IMR-90 (cell line): Measurements from ENCODE around the gene NBPF3. TPM values are rescaled to one million over a fixed set of nuclear protein-coding genes. Genes with fewer than 3 reads are reported as not detected.

ENCODE experiments used
- ATAC-seq: fragments of 200-7000 bp; cut with Tn5 transposase; 2 replicates; pipeline ENCODE4 v1.9.1; 2020; ENCODE audit warnings: low read depth, mild to moderate bottlenecking, moderate library complexity
- BruUV-seq: library from RNA; stranded (reverse); fragments of 400-500 nt; replicated peaks from 2 replicates; lab custom pipeline; 2021; lab: Mats Ljungman, UMichigan
- CTCF ChIA-PET: fragments of 300-600 bp; formaldehyde crosslinking; extraction: SDS; loops from one replicate; lab custom pipeline; 2021; ENCODE audit warnings: antibody characterized with exemption; lab: Yijun Ruan, JAX
- POLR2A ChIA-PET: fragments of 300-600 bp; sonication (Branson Sonifier 250); formaldehyde crosslinking; loops from one replicate; lab custom pipeline; 2022; ENCODE audit warnings: antibody characterized with exemption; ENCODE audit not compliant: unreplicated experiment; lab: Charles Lee
- DNase-seq: peaks from one replicate; pipeline ENCODE4 v3.0.0; 2013
- H2AFZ ChIP-seq: replicated peaks from 2 replicates; pipeline ENCODE3; 2013; ENCODE audit warnings: low read length, mild to moderate bottlenecking; ENCODE audit not compliant: poor library complexity
- H2AK5ac ChIP-seq: 2 replicates; pipeline ENCODE4 v1.6.1; 2013; ENCODE audit warnings: low read depth, low read length, inconsistent platforms
- H2AK9ac ChIP-seq: replicated peaks from 2 replicates; pipeline ENCODE3; 2013; ENCODE audit warnings: mild to moderate bottlenecking, low read depth, low read length, moderate library complexity; ENCODE audit not compliant: poor library complexity
- H2BK120ac ChIP-seq: 2 replicates; pipeline ENCODE4 v1.6.1; 2013; ENCODE audit warnings: low read depth, low read length, inconsistent platforms
- H2BK15ac ChIP-seq: 3 replicates; pipeline ENCODE4 v1.6.1; 2013; ENCODE audit warnings: low read depth, low read length, inconsistent platforms
- H2BK20ac ChIP-seq: 2 replicates; pipeline ENCODE4 v1.6.1; 2013; ENCODE audit warnings: low read depth, mild to moderate bottlenecking, inconsistent platforms, low read length, moderate library complexity
- H2BK5ac ChIP-seq: 2 replicates; pipeline ENCODE4 v1.6.1; 2013; ENCODE audit warnings: mild to moderate bottlenecking, low read depth, low read length, inconsistent platforms; ENCODE audit not compliant: poor library complexity, severe bottlenecking
- H3K14ac ChIP-seq: replicated peaks from 2 replicates; pipeline ENCODE4 v1.6.1; 2013; ENCODE audit warnings: low read depth, low read length, inconsistent platforms
- H3K18ac ChIP-seq: 2 replicates; pipeline ENCODE4 v1.6.1; 2013; ENCODE audit warnings: low read depth, low read length, control low read depth
- H3K23ac ChIP-seq: 2 replicates; pipeline ENCODE4 v1.6.1; 2013; ENCODE audit warnings: low read depth, low read length, inconsistent platforms
- H3K27ac ChIP-seq: 2 replicates; pipeline ENCODE4 v1.5.1; 2013; ENCODE audit warnings: mild to moderate bottlenecking, control low read depth, low read length; ENCODE audit not compliant: insufficient read depth
- H3K27me3 ChIP-seq: 2 replicates; pipeline ENCODE4 v1.6.1; 2013; ENCODE audit warnings: low read length; ENCODE audit not compliant: control insufficient read depth, insufficient read depth
- H3K36me3 ChIP-seq: 2 replicates; pipeline ENCODE4 v1.6.1; 2013; ENCODE audit warnings: low read length, mixed read lengths; ENCODE audit not compliant: control insufficient read depth, insufficient read depth
- H3K4ac ChIP-seq: 2 replicates; pipeline ENCODE4 v1.6.1; 2013; ENCODE audit warnings: low read depth, low read length, inconsistent platforms
- H3K4me1 ChIP-seq: 2 replicates; pipeline ENCODE4 v1.6.1; 2013; ENCODE audit warnings: low read length, mixed read lengths; ENCODE audit not compliant: control insufficient read depth, insufficient read depth
- H3K4me2 ChIP-seq: 2 replicates; pipeline ENCODE4 v1.6.1; 2013; ENCODE audit warnings: low read depth, mild to moderate bottlenecking, control low read depth, low read length, moderate library complexity
- H3K4me3 ChIP-seq: 2 replicates; pipeline ENCODE4 v1.5.1; 2013; ENCODE audit warnings: low read depth, mild to moderate bottlenecking, control low read depth, low read length, moderate library complexity; ENCODE audit not compliant: insufficient read depth
- H3K56ac ChIP-seq: 2 replicates; pipeline ENCODE4 v1.6.1; 2013; ENCODE audit warnings: low read length, inconsistent platforms; ENCODE audit not compliant: insufficient read depth; ENCODE audit errors: extremely low read depth
- H3K79me1 ChIP-seq, 2 experiments: 2 replicates each; pipeline ENCODE4 v1.6.1; 2013; ENCODE audit warnings: low read length in 2 of 2, inconsistent platforms in 1 of 2, low read depth in 1 of 2
- H3K9ac ChIP-seq: 2 replicates; pipeline ENCODE4 v1.6.1; 2013; ENCODE audit warnings: low read depth, low read length, control low read depth
- H3K9me1 ChIP-seq: 2 replicates; pipeline ENCODE4 v1.6.1; 2013; ENCODE audit warnings: low read length, inconsistent platforms; ENCODE audit not compliant: insufficient read depth
- H3K9me3 ChIP-seq: 2 replicates; pipeline ENCODE4 v1.6.1; 2013; ENCODE audit warnings: low read length; ENCODE audit not compliant: control insufficient read depth, insufficient read depth
- H4K20me1 ChIP-seq: 2 replicates; pipeline ENCODE4 v1.6.1; 2013; ENCODE audit warnings: low read length, inconsistent platforms; ENCODE audit not compliant: insufficient read depth
- H4K5ac ChIP-seq: 2 replicates; pipeline ENCODE4 v1.6.1; 2013; ENCODE audit warnings: mild to moderate bottlenecking, low read depth, low read length, control low read depth
- H4K8ac ChIP-seq, 2 experiments: 2 replicates each; pipeline ENCODE4 v1.6.1; 2013; ENCODE audit warnings: low read depth in 2 of 2, low read length in 2 of 2, control low read depth in 1 of 2, inconsistent platforms in 1 of 2
- H4K91ac ChIP-seq: 2 replicates; pipeline ENCODE4 v1.6.1; 2013; ENCODE audit warnings: low read depth, low read length, inconsistent platforms; ENCODE audit not compliant: insufficient read depth
- BHLHE40 ChIP-seq: fragments of 150-350 bp; IDR thresholded peaks from 2 replicates; pipeline ENCODE4 v1.6.1; 2016; ENCODE audit warnings: mild to moderate bottlenecking, low read depth, low read length
- CEBPB ChIP-seq: IDR thresholded peaks from 2 replicates; pipeline ENCODE4 v1.6.1; 2012; ENCODE audit warnings: low read depth, low read length, improper control_type of control experiment
- POLR2A ChIP-seq: IDR thresholded peaks from 2 replicates; pipeline ENCODE4 v1.6.1; 2012; ENCODE audit warnings: mild to moderate bottlenecking, low read depth, low read length
- RAD21 ChIP-seq: IDR thresholded peaks from 2 replicates; pipeline ENCODE4 v1.6.1; 2012; ENCODE audit warnings: low read length, improper control_type of control experiment
- SMC3 ChIP-seq: fragments of 150-350 bp; IDR thresholded peaks from 2 replicates; pipeline ENCODE4 v1.6.1; 2016; ENCODE audit warnings: low read depth, mild to moderate bottlenecking, antibody characterized with exemption, low read length, moderate library complexity
- WGBS, 2 experiments: methylation state at CpG; one replicate each; pipeline versions ENCODE4 v1.1.5 to v1.1.7; 2013; ENCODE audit warnings: missing lambda C conversion rate in 2 of 2; ENCODE audit not compliant: insufficient read length in 1 of 2; ENCODE audit errors: extremely low coverage in 2 of 2; 5-methylcytosine and 5-hydroxymethylcytosine counted together
- dilution Hi-C: fragments of 300-500 bp; cut with HindIII; formaldehyde crosslinking; loops from one replicate; pipeline ENCODE4 v1.14.3; 2018; ENCODE audit warnings: low sequenced_read_pairs; ENCODE audit not compliant: unreplicated experiment
- in situ Hi-C: fragments of 300-500 bp; cut with MboI; formaldehyde crosslinking; loops from 3 replicates; pipeline ENCODE4 v1.14.3; 2019; ENCODE audit warnings: low sequenced_read_pairs, inconsistent platforms, mixed read lengths
- intact Hi-C: fragments of 100-400 bp; cut with micrococcal nuclease; formaldehyde crosslinking; loops from 2 replicates; pipeline ENCODE4 v1.10.0; 2022
- polyA plus RNA-seq, 3 experiments: library from polyadenylated mRNA; depleted of rRNA; stranded (reverse); fragments of >200 nt; gene quantifications; 2 replicates each; pipeline ENCODE4 v1.2.3, GENCODE V29; 2012; ENCODE audit warnings: low replicate concordance in 1 of 3
- total RNA-seq: library from RNA; depleted of rRNA; stranded (reverse); fragments of >200 nt; gene quantifications from 2 replicates; pipeline ENCODE4 v1.2.3, GENCODE V29; 2012
- TF ChIP-seq, protein P1 (sequence below): fragments of 150-350 bp; IDR thresholded peaks from 2 replicates; pipeline ENCODE4 v1.6.1; 2017; ENCODE audit warnings: mild to moderate bottlenecking, antibody characterized with exemption, low read length, low read depth
- TF ChIP-seq, protein P2 (sequence below): fragments of 150-350 bp; IDR thresholded peaks from 2 replicates; pipeline ENCODE4 v1.6.1; 2016; ENCODE audit warnings: low read depth, mild to moderate bottlenecking, low read length, moderate library complexity, borderline replicate concordance

Gene NBPF3
- total and polyA plus RNA-seq, 2 of the 4 experiments (the other 2 are of a cell fraction) = 8.7 to 18.8 TPM

DNA sequence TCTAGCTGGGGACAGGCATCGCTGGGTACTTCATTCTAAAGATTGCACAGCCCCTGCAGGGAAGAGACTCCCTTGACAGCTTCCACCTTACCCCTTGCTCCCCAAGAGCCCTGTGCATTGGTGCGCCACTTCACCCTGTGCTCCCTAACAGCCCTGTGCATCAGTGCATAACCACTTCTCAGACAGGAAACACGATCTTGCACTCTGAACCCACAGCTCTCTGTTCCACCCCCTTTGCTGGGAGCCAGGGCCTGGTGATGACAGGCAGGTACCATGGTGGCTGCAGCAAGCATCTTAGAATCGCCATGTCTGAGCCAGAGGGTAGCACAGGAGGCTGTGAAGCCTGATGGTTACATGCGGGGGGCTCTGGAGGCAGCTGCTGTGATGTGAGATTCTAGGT is 74.3 kb downstream of the NBPF3 start:
- ATAC-seq = no peak
- Histone ChIP-seq H2AK5ac (no peak overlapping the region), H2BK120ac (no peak overlapping the region), H3K4me3 (no peak overlapping the region), H2AK9ac (no peak overlapping the region), H2BK15ac (no peak overlapping the region), H3K36me3 (no peaks in the 10 kb centered on the region), H3K27me3 (peaks cover 7% of the 10 kb centered on the region; the same call in 1 of the 2 replicates), H4K5ac (no peak overlapping the region), H3K27ac (no peak overlapping the region), H3K14ac (no peak overlapping the region), H3K9ac (no peak overlapping the region), H2AFZ (no peak overlapping the region), H4K20me1 (0 out of 2 replicates have a peak, but pooled peaks cover 4% of the 10 kb centered on the region), H4K8ac (no peak overlapping the region), H2BK5ac (no peak overlapping the region), H2BK20ac (no peak overlapping the region), H3K18ac (no peak overlapping the region), H3K79me1 (no peaks in the 10 kb centered on the region), H3K4me2 (no peak overlapping the region), H3K9me1 (peaks cover 11% of the 10 kb centered on the region), H3K9me3 (no peaks in the 10 kb centered on the region), H4K91ac (no peak overlapping the region), H3K56ac (no peak overlapping the region), H3K4me1 (peaks cover 10% of the 10 kb centered on the region), H3K4ac (no peak overlapping the region), H3K23ac (no peak overlapping the region)
- CTCF ChIA-PET = no interaction called here
- POLR2A ChIA-PET = no interaction called here
- 44% methylated on average over 3 of the region's 5 CpGs; no CpG with 5 or more reads in 1 of the 2 experiments for WGBS, 2 experiments
- in situ Hi-C loops (loop anchor here (5.0 kb wide), 1 partner anchor 78 kb away; no protein-coding TSS in a partner anchor), intact Hi-C loops (loop anchor here (5.0 kb wide), 1 partner anchor 143 kb away; no protein-coding TSS in a partner anchor), dilution Hi-C loops (no loop called here)
- TF ChIP-seq, protein P1, sequence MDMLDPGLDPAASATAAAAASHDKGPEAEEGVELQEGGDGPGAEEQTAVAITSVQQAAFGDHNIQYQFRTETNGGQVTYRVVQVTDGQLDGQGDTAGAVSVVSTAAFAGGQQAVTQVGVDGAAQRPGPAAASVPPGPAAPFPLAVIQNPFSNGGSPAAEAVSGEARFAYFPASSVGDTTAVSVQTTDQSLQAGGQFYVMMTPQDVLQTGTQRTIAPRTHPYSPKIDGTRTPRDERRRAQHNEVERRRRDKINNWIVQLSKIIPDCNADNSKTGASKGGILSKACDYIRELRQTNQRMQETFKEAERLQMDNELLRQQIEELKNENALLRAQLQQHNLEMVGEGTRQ = no peak
- no peak for TF ChIP-seq SMC3
- no peak for TF ChIP-seq BHLHE40
- TF ChIP-seq RAD21 = no peak
- no peak for TF ChIP-seq CEBPB
- TF ChIP-seq, protein P2, sequence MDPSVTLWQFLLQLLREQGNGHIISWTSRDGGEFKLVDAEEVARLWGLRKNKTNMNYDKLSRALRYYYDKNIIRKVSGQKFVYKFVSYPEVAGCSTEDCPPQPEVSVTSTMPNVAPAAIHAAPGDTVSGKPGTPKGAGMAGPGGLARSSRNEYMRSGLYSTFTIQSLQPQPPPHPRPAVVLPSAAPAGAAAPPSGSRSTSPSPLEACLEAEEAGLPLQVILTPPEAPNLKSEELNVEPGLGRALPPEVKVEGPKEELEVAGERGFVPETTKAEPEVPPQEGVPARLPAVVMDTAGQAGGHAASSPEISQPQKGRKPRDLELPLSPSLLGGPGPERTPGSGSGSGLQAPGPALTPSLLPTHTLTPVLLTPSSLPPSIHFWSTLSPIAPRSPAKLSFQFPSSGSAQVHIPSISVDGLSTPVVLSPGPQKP = no peak
- TF ChIP-seq POLR2A = no peak
- no peak for DNase-seq
- no TSS peak for BruUV-seq
